ENCODE measurements around the gene CCDC110. TPM values are rescaled to one million over a fixed set of nuclear protein-coding genes. Genes with fewer than 3 reads are reported as not detected.
A peak's percentile ranks its signal among the peaks of the same experiment; 100 is the strongest.

Gene CCDC110
- total and polyA plus RNA-seq, 2 donors (not counting 3 experiments of a cell fraction or from before 2014, with no cell fraction given) = 0.25 to 0.71 TPM

GRCh38 chr4:185412412-185412811 is 59.1 kb downstream of the CCDC110 start:
- ChIA-PET POLR2A (interaction anchor here (0.7 to 1.2 kb wide), 2 partner anchors 13 to 178 kb away, joined by 3 to 4 read pairs; no protein-coding TSS in a partner anchor), CTCF (interaction anchor here (0.6 to 2.0 kb wide), 10 partner anchors 9 to 626 kb away, joined by 3 to 10 read pairs (median 4); partner anchors contain the start of genes ANKRD37 and UFSP2)
- no peaks in the 10 kb centered on the region for H3K9me3 ChIP-seq (replicated peaks; ENCODE audit: control insufficient read depth, insufficient read depth, low read length)
- no peak for TF ChIP-seq POLR2A (IDR thresholded peaks at IDR 0.05; ENCODE audit: low read depth, low read length)
- TF ChIP-seq POLR2AphosphoS5 (IDR thresholded peaks at IDR 0.05; ENCODE audit: insufficient read depth, low read depth, low read length) = peak; percentile 58
- TF ChIP-seq FOS (IDR thresholded peaks at IDR 0.05; ENCODE audit: borderline replicate concordance, insufficient read depth, low read length) = peak; percentile 79
- peak; percentile 68 for TF ChIP-seq JUN (IDR thresholded peaks at IDR 0.05; ENCODE audit: borderline replicate concordance, insufficient read depth, insufficient read length, low read depth)
- no peak for TF ChIP-seq CTCF (IDR thresholded peaks at IDR 0.05; ENCODE audit: extremely low read depth in 1 of 2, insufficient read depth in 1 of 2, low read depth in 1 of 2, low read length in 2 of 2)
- H3K4me2 ChIP-seq (ENCODE audit: insufficient read depth, low read length) = peak overlapping the region; percentile 62
- H4K20me1 ChIP-seq (replicated peaks; ENCODE audit: control insufficient read depth, extremely low read depth, insufficient read depth, low read length) = no peaks in the 10 kb centered on the region
- intact Hi-C loops (cut with micrococcal nuclease) (loop anchor here (1.0 to 5.0 kb wide), 3 partner anchors 16 to 210 kb away; partner anchors contain the start of genes ANKRD37 and CFAP97), dilution Hi-C loops (cut with MboI; ENCODE audit: extremely low pct_ligation_motif_present, low sequenced_read_pairs) (no loop called here)
- H3K4me3 ChIP-seq (replicated peaks in 1 of 3; ENCODE audit: insufficient read depth in 1 of 3, low read depth in 1 of 3, low read length in 3 of 3) = no peak overlapping the region
- H3K9me1 ChIP-seq (replicated peaks; ENCODE audit: control insufficient read depth, extremely low read depth, insufficient read depth, low read length) = no peaks in the 10 kb centered on the region
- no peak overlapping the region for H2AFZ ChIP-seq (ENCODE audit: low read depth, low read length)
- DNase-seq (ENCODE audit: low read depth, low spot score) (peak; percentile 88), FAIRE-seq (peak; percentile 95)
- BruUV-seq (replicated peaks) = no TSS peak
- no peaks in the 10 kb centered on the region for H3K79me2 ChIP-seq (ENCODE audit: control insufficient read depth, insufficient read depth, low read length)
- H3K36me3 ChIP-seq (ENCODE audit: control insufficient read depth in 2 of 2, extremely low read depth in 1 of 2, insufficient read depth in 2 of 2, low read length in 2 of 2) = peaks cover 0 to 2% of the 10 kb centered on the region in 2 experiments
- peak overlapping the region; percentile 87 for H3K27ac ChIP-seq (ENCODE audit: insufficient read depth, low read depth, low read length)
- H3K9ac ChIP-seq (replicated peaks; ENCODE audit: extremely low read depth, insufficient read depth, low read length) = peak overlapping the region; percentile 54
- H3K4me1 ChIP-seq (ENCODE audit: control insufficient read depth, extremely low read depth, insufficient read depth, low read length) = peaks cover 21% of the 10 kb centered on the region
- H3K27me3 ChIP-seq (ENCODE audit: control insufficient read depth in 2 of 2, insufficient read depth in 2 of 2, low read length in 2 of 2) = no peaks in the 10 kb centered on the region

Measured in endothelial cell of umbilical vein (primary cell).